ENCODE measurements around the gene CKB.

CKB gene

DNA sequence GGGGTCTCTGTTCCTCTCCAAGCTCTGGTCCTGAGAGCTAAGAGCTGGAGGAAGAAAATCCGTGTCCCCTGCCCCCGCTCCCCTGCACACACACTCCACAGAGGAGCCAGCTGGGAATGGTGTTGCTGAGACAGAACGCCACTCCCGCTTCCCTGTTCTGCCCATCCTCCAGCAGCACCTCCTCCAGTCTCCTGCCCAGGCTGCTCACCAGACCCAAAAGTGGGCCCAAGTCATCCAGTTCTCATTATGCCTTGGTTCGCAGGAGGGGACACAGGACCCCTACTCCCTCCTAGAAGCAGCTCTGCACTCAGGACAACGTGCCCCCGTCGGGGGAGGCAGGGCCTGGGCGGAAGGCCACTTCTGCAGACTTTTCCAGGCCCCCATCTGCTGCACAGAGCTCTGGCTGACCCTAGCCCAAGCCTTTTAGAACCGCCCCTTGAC, 5.5 kb upstream of the CKB start:
- H3K27ac ChIP-seq (ENCODE audit: low read length) = no peak overlapping the region
- no peak for TF ChIP-seq EZH2phosphoT487 (IDR thresholded peaks at IDR 0.05; ENCODE audit: low read length)
- TF ChIP-seq, protein P1, sequence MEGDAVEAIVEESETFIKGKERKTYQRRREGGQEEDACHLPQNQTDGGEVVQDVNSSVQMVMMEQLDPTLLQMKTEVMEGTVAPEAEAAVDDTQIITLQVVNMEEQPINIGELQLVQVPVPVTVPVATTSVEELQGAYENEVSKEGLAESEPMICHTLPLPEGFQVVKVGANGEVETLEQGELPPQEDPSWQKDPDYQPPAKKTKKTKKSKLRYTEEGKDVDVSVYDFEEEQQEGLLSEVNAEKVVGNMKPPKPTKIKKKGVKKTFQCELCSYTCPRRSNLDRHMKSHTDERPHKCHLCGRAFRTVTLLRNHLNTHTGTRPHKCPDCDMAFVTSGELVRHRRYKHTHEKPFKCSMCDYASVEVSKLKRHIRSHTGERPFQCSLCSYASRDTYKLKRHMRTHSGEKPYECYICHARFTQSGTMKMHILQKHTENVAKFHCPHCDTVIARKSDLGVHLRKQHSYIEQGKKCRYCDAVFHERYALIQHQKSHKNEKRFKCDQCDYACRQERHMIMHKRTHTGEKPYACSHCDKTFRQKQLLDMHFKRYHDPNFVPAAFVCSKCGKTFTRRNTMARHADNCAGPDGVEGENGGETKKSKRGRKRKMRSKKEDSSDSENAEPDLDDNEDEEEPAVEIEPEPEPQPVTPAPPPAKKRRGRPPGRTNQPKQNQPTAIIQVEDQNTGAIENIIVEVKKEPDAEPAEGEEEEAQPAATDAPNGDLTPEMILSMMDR (IDR thresholded peaks at IDR 0.05; ENCODE audit: low read length) = no peak
- no peak for TF ChIP-seq EZH2 (optimal IDR thresholded peaks at IDR 0.05; ENCODE audit: low read depth, low read length)
- H3K4me2 ChIP-seq (ENCODE audit: low read depth, low read length) = peak overlapping the region; percentile 70
- H3F3A ChIP-seq (ENCODE audit: insufficient read depth, low read length) = no peaks in the 10 kb centered on the region
- H3K27me3 ChIP-seq (replicated peaks; ENCODE audit: insufficient read depth, low read length) = no peaks in the 10 kb centered on the region; the same call in 1 of the 2 replicates
- no peaks in the 10 kb centered on the region for H4K20me1 ChIP-seq (ENCODE audit: insufficient read depth, low read length)
- no peaks in the 10 kb centered on the region for H3K36me3 ChIP-seq (replicated peaks; ENCODE audit: insufficient read depth, low read length)
- H3K9ac ChIP-seq (ENCODE audit: low read length) = peak overlapping the region; percentile 83; the same call in 1 of the 2 replicates
- H3K4me1 ChIP-seq (ENCODE audit: low read length) = no peaks in the 10 kb centered on the region
- no peaks in the 10 kb centered on the region for H3K9me2 ChIP-seq (replicated peaks; ENCODE audit: insufficient read depth, low read length)
- no peak for DNase-seq
- H3K9me3 ChIP-seq (replicated peaks; ENCODE audit: insufficient read depth, low read length) = no peaks in the 10 kb centered on the region
- peak overlapping the region; percentile 70 for H3K4me3 ChIP-seq (ENCODE audit: low read length)
- H2AFZ ChIP-seq (ENCODE audit: low read length) = peak overlapping the region; percentile 53; the same call in 1 of the 2 replicates
- peaks cover 31% of the 10 kb centered on the region for H3K79me2 ChIP-seq (ENCODE audit: low read length)

DNA sequence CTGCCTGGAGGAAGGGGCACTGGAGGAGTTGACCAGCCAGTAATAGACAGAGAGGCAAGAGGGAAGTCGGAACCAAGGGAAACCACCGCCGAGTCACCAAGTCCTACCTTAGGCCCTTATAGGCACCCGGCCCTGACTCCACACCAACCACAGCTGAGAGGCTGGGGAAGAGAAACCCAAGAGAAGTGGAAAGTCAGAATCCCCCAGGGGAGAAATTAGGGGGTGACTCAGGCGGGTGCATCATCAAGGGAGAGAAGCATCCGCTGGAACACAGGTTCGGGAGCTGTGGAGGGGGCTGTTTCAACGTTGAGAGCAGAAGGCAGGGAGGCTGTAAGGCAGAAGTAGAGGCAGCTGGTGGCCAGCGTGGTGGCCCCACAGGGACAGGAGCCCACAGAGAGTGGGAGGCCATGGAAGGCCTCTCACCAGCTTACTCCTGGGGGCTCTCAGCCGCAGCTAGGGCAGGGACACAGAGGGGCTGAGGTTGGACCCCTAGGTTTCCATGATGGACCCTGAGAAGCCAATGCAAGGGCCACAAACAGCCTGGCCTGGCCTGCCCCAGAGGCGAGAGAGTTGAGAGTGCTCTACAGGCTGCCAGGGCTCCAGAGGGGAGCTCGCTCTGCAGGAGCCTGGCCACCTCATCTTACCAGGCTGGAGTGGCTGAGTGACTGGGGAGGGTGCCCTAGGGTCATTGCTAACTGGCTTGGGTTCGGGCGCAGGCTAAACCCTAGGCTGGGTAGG, 4.9 kb upstream of the CKB start:
- Histone ChIP-seq H3K27ac (ENCODE audit: low read length) (no peak overlapping the region), H3K9me3 (replicated peaks; ENCODE audit: insufficient read depth, low read length) (no peaks in the 10 kb centered on the region), H3F3A (ENCODE audit: insufficient read depth, low read length) (no peaks in the 10 kb centered on the region), H4K20me1 (ENCODE audit: insufficient read depth, low read length) (no peaks in the 10 kb centered on the region), H3K4me1 (ENCODE audit: low read length) (no peaks in the 10 kb centered on the region), H2AFZ (ENCODE audit: low read length) (no peak overlapping the region), H3K9ac (ENCODE audit: low read length) (no peak overlapping the region), H3K4me3 (ENCODE audit: low read length) (no peak overlapping the region), H3K36me3 (replicated peaks; ENCODE audit: insufficient read depth, low read length) (no peaks in the 10 kb centered on the region), H3K4me2 (ENCODE audit: low read depth, low read length) (peak overlapping the region; percentile 70; the same call in 1 of the 2 replicates), H3K79me2 (ENCODE audit: low read length) (peaks cover 31% of the 10 kb centered on the region), H3K9me2 (replicated peaks; ENCODE audit: insufficient read depth, low read length) (no peaks in the 10 kb centered on the region), H3K27me3 (replicated peaks; ENCODE audit: insufficient read depth, low read length) (no peaks in the 10 kb centered on the region; the same call in 1 of the 2 replicates)
- TF ChIP-seq EZH2 (optimal IDR thresholded peaks at IDR 0.05; ENCODE audit: low read depth, low read length) (no peak), EZH2phosphoT487 (IDR thresholded peaks at IDR 0.05; ENCODE audit: low read length) (no peak)
- TF ChIP-seq, protein P1 (IDR thresholded peaks at IDR 0.05; ENCODE audit: low read length) = no peak
- no peak for DNase-seq

DNA sequence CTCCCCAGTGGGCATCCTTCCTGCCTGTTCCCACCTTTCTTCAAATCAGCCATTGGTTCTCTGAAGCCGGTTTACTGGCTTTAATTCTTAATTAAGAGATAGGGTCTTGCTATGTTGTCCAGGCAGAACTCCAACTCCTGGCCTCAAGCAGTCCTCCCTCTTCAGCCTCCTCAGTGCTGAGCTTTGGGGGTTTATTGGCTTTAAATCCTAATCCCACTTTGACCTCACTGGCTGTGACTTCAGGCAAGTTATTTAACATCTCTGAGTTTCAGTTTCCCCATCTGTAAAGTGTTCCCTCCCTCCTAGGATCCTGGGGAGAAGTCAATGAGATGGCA, 4.3 kb upstream of the CKB start:
- Histone ChIP-seq H3K79me2 (ENCODE audit: low read length) (peaks cover 31% of the 10 kb centered on the region), H3K9me2 (replicated peaks; ENCODE audit: insufficient read depth, low read length) (no peaks in the 10 kb centered on the region), H3K27ac (ENCODE audit: low read length) (no peak overlapping the region), H3K36me3 (replicated peaks; ENCODE audit: insufficient read depth, low read length) (no peaks in the 10 kb centered on the region), H3K4me3 (ENCODE audit: low read length) (no peak overlapping the region), H2AFZ (ENCODE audit: low read length) (no peak overlapping the region), H3K27me3 (replicated peaks; ENCODE audit: insufficient read depth, low read length) (no peaks in the 10 kb centered on the region; the same call in 1 of the 2 replicates), H3K4me1 (ENCODE audit: low read length) (no peaks in the 10 kb centered on the region), H3K9ac (ENCODE audit: low read length) (no peak overlapping the region), H3K9me3 (replicated peaks; ENCODE audit: insufficient read depth, low read length) (no peaks in the 10 kb centered on the region), H3K4me2 (ENCODE audit: low read depth, low read length) (no peak overlapping the region), H4K20me1 (ENCODE audit: insufficient read depth, low read length) (no peaks in the 10 kb centered on the region), H3F3A (ENCODE audit: insufficient read depth, low read length) (no peaks in the 10 kb centered on the region)
- DNase-seq = no peak
- TF ChIP-seq, protein P1 (IDR thresholded peaks at IDR 0.05; ENCODE audit: low read length) = no peak
- TF ChIP-seq EZH2 (optimal IDR thresholded peaks at IDR 0.05; ENCODE audit: low read depth, low read length) = no peak
- TF ChIP-seq EZH2phosphoT487 (IDR thresholded peaks at IDR 0.05; ENCODE audit: low read length) = no peak

All from MM.1S (cell line).